SU-DHL-6 (cell line): ENCODE results near the gene RBM19.

Source experiments
- CTCF ChIP-seq: fragments of 200-600 bp; sonication (generic); IDR thresholded peaks from one replicate; pipeline ENCODE4 v1.5.1; 2017; ENCODE audit warnings: antibody characterized with exemption, mild to moderate bottlenecking, low read length, moderate library complexity; ENCODE audit not compliant: insufficient read depth, poor library complexity, severe bottlenecking
- EZH2phosphoT487 ChIP-seq: fragments of 200-600 bp; sonication (generic), shearing (Covaris generic); conservative IDR thresholded peaks from 2 replicates; pipeline ENCODE4 v1.6.1; 2018; ENCODE audit warnings: mild to moderate bottlenecking, antibody characterized with exemption, low read length, moderate library complexity, mixed read lengths

GRCh38 chr12:113934946-113935345, 31.2 kb downstream of the RBM19 start:
- no peak for TF ChIP-seq CTCF
- no peak for TF ChIP-seq EZH2phosphoT487
